ENCODE results near the gene TP53BP2. TPM values are rescaled to one million over a fixed set of nuclear protein-coding genes. Genes with fewer than 3 reads are reported as not detected.
A peak's percentile ranks its signal among the peaks of the same experiment; 100 is the strongest.
"Not testable (repeated sequence)": the region's sequence is repeated elsewhere in the genome, so short reads cannot be mapped to it uniquely, and the experiment has no call there.

TP53BP2 gene
- total RNA-seq, 1 donor from 2014 or later = 22.1 TPM

- DNase-seq (no peak), ATAC-seq (no peak)
- intact Hi-C loops (cut with micrococcal nuclease) = no loop called here
Observed at GRCh38 chr1:223752721-223753515, 92.8 kb downstream of the TP53BP2 start.

GRCh38 chr1:223751696-223752095 is 94.1 kb downstream of the TP53BP2 start:
- intact Hi-C loops (cut with micrococcal nuclease) = no loop called here
- DNase-seq = no peak

GRCh38 chr1:223750730-223751570 is 94.8 kb downstream of the TP53BP2 start:
- ATAC-seq (no peak), DNase-seq (no peak)
- intact Hi-C loops (cut with micrococcal nuclease) = no loop called here

More at GRCh38 chr1:223751696-223752095, 94.1 kb downstream of the TP53BP2 start:
- no peak for ATAC-seq

GRCh38 chr1:223748773-223749733 is 96.7 kb downstream of the TP53BP2 start:
- DNase-seq = peak; percentile 84
- intact Hi-C loops (cut with micrococcal nuclease) = loop anchor here (5.0 kb wide), 1 partner anchor 37 kb away; the partner anchor contains the start of gene CAPN2
- ATAC-seq = peak; percentile 93

DNA sequence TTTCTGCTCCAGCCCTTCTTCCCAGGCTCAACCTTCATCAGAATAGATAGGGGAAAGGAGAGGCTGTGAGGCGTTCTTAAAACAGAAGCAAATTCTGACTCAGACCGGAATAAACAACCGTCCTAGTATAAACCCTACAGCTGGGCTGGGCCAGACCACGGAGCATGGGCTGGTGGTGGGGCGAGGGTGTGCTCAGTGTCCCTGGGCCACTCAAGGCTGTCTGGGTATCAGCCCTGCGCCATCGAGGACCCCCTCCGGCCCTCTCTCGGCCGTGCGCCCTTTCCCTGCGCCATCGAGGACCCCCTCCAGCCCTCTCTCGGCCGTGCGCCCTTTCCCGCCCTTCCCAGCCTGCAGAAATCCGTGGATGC is 97.4 kb downstream of the TP53BP2 start:
- ATAC-seq = peak; percentile 69
- DNase-seq = no peak
- intact Hi-C loops (cut with micrococcal nuclease) = loop anchor here (5.0 kb wide), 1 partner anchor 36 kb away; the partner anchor contains the start of gene CAPN2

DNA sequence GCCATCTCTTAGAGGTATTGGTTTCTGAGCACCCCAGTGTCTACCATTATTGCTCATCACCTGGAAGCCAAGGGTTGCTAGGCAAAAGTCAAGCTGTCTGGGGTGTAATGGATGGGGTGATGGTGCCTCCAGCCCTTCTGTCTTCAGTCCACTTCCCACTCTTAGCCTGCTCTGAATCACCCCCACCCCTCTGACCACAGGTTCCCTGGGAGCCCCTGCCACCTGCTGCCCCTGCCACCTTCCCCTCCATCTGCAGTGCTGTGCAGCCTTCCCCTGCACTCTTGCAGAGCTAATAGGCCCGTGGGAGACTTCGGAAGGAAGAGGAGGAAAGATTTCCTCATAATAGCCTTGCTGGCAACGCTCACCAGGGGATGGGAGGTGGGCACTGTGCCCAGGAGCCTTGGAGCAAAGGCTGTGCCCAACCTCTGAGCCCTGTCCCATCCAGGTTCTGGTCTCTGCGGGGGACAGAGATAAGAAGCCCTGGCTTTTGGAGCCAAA is 97.9 kb downstream of the TP53BP2 start:
- intact Hi-C loops (cut with micrococcal nuclease) = loop anchor here (5.0 kb wide), 1 partner anchor 36 kb away; the partner anchor contains the start of gene CAPN2
- DNase-seq = peak; percentile 67
- ATAC-seq = peak; percentile 27

DNA sequence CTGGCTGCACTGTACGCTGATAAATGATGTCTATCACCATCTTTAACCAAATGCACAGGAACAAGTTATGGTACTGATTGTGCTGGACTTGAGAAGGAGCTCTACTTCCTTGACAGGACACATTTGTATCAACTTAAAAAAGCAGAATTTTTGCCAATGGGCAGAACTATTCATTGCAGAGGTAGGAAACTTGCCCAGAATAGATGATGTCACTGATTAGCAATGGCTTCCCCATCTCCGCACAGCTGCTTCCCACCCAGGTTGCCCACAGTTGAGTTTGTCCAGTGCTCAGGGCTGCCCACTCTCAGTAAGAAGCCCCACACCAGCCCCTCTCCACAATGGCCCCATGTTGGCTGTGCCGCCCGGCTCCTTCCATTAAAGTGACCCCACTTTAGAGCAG is 100.0 kb downstream of the TP53BP2 start:
- DNase-seq (no peak), ATAC-seq (no peak)
- intact Hi-C loops (cut with micrococcal nuclease) = loop anchor here (5.0 kb wide), 1 partner anchor 33 kb away; the partner anchor contains the start of gene CAPN2

DNA sequence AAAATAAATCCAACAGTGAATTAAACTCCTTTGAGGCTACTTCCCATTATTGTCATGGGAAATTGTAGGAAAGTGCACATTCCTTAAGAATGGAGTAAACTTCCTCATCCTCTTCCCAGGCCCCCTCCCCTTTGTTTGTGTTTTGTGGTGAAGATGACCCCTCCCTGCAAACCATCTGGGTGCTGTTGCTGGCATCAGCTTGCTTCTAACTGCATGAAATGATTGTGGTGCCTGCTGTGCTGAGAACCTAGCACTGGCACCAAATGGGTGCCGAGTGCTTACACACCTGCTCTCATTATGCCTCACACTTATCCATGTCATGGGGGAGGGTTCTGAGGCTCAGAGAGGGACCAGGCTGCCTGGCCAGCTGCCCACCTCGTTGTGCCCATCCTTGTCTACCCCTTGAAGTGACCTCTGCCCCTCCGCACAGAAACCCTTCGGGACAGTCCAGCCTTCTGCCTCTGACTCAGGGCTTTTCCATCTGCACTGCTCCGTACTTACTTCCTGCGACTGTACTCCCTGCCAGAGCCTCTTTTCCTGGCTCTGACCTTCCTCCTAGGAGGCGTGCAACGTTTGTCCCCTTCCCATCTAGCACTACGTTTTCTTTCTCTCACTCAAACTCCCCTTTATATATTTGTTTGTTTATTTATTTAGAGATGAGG is 102.8 kb downstream of the TP53BP2 start:
- intact Hi-C loops (cut with micrococcal nuclease) = no loop called here
- peak; percentile 14 for DNase-seq
- peak; percentile 46 for ATAC-seq

- ATAC-seq = no peak
- peak; percentile 0 for DNase-seq
- intact Hi-C loops (cut with micrococcal nuclease) = no loop called here
Observed at GRCh38 chr1:223741861-223742260, 103.9 kb downstream of the TP53BP2 start.

DNA sequence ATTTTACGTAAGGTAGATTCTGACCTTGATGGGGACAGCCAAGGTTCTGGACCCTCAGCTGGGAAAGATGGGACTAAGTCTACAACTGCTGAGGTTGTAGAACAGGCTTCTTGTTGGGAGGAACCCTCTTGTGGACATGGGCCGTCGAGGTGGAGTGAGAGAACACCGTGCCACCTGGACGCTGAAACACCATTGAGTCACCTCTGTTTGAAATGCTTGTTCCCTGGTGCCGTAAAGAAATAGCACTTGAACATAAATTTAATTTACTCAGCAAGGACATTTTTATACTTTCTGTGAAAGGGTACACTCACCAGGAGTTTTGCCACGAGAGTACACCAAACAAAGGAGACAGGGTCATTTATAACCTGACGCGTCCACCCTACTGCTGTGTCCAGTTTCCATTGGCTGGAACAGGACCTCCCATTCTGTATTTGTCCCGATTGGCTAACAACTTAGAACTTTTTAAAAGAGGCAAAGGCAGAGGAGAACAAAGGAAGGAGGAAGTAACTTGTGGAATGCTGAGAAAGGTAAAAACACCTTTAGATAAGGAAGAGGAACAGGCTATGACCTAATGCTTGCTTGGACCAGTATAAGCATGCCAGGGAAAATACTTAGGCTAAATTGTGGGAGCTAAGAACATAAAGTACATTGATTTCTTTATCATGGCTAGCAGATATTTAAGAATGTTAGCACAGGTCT is 105.6 kb downstream of the TP53BP2 start:
- intact Hi-C loops (cut with micrococcal nuclease); ATAC-seq: not testable (repeated sequence)
- DNase-seq = peak; percentile 9

- peak; percentile 61 for ATAC-seq
Observed at GRCh38 chr1:223739366-223740037, 106.2 kb downstream of the TP53BP2 start.

GRCh38 chr1:223738465-223739365 is 107.0 kb downstream of the TP53BP2 start:
- ATAC-seq (peak; percentile 17), DNase-seq (peak; percentile 16)
- intact Hi-C loops (cut with micrococcal nuclease) = no loop called here

More at GRCh38 chr1:223739366-223740037, 106.2 kb downstream of the TP53BP2 start:
- DNase-seq = peak; percentile 14
- intact Hi-C loops (cut with micrococcal nuclease) = no loop called here

DNA sequence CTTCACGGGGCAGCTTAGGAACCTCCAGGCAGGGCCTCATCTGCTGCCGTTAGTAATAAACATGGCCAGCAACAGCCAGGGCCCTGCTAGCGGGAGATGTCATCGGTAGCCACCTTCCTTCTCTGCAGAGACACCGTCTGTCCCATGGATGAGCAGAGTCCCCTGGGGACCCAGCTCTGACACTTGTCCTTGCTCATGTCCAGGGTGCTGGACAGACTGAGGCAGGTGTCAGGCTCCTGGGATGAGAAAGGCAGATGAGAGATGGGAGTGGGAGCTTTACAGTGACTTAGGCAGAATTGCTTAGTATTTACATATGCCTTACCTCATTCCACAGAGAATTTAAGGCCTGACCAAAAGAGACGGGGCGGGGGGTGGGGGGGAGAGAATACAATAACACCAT is 108.4 kb downstream of the TP53BP2 start:
- DNase-seq (no peak), ATAC-seq (no peak)
- intact Hi-C loops (cut with micrococcal nuclease) = no loop called here

GRCh38 chr1:223736638-223737037 is 109.1 kb downstream of the TP53BP2 start:
- ATAC-seq; intact Hi-C loops (cut with micrococcal nuclease); DNase-seq: not testable (repeated sequence)

DNA sequence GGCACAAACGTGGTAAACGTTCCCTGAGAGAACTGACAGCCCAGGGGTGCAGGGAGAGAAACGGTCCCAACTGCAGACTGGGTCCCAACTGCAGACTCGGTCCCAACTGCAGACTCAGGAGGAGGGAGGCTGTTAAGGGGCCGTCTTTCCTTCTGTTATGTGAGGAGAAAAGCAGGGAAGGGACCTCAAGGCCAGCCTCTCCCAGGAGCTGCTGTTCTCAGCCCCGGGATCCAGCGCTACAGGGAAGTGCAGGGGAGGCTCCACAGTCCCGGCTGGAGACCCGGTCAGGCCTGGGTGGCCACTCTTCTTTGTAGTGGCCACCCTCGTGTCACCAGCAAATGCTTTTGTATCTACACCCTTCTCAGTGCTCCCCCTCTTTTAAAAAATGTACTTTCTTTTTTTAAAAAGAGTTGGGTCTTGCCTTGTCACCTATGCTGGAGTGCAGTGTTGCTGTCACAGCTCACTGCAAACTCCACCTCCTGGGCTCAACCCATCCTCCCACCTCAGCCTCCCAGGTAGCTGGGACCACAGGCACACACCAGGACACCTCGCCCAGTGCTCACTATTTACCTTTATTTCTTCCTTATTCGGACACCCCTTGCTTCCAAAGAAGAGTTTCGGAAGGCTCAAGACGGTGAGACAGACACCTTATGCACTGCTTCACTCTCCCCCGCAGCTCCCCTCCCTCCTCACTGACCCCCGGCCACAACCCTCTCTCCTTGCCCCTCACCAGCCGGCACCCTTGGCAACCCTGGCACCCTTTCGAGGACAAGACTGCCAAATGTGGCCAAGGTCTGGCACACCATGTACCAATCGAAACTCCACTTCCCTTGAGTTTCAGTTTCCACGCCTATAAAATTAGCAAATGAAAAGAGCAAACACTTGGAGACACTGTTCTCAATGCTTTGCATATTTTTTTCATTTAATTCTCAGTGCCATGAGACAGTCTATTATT is 111.6 kb downstream of the TP53BP2 start:
- DNase-seq (peak; percentile 25), ATAC-seq (no peak)

More for the DNA sequence above, 111.6 kb downstream of the TP53BP2 start:
- intact Hi-C loops (cut with micrococcal nuclease) = no loop called here
